Measurements from ENCODE around the gene C16orf90. TPM values are rescaled to one million over a fixed set of nuclear protein-coding genes. Genes with fewer than 3 reads are reported as not detected.

The C16orf90 gene
- total and polyA plus RNA-seq, 2 donors (not counting 1 experiment from before 2014, with no cell fraction given): not detected

DNA sequence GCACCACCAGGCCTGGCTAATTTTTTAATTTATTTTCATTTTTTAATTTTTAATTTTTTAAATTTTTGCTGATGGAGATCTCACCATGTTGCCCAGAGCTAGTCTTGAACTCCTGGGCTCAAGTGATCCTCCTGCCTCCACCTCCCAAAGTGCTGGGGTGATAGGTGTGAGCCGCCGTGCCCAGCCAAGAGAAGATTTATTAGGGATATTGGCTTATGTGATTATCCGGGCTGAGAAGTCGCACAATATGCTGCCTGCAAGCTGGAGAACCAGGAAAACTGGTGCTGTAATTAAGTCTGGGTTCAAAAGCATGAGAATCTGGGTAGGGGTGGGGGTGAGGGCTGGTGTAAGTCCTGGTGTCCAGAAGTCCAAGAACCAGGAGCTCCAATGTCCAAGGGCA, 2.5 kb upstream of the C16orf90 start:
- Histone ChIP-seq H3K36me3 (ENCODE audit: control insufficient read depth, insufficient read depth, low read length) (peaks cover 1% of the 10 kb centered on the region), H3K9ac (ENCODE audit: insufficient read depth, low read length) (no peak overlapping the region), H3K27me3 (ENCODE audit: control insufficient read depth, insufficient read depth, low read length) (no peaks in the 10 kb centered on the region), H3K4me1 (ENCODE audit: control insufficient read depth, extremely low read depth, insufficient read depth, low read length) (peaks cover 2% of the 10 kb centered on the region), H4K20me1 (ENCODE audit: control insufficient read depth, extremely low read depth, insufficient read depth, low read length) (no peaks in the 10 kb centered on the region), H3K27ac (ENCODE audit: insufficient read depth, low read length) (no peak overlapping the region), H3K4me2 (ENCODE audit: extremely low read depth, insufficient read depth, low read length) (no peak overlapping the region), H2AFZ (ENCODE audit: low read length) (no peak overlapping the region), H3K9me3 (ENCODE audit: control insufficient read depth, insufficient read depth, low read depth, low read length) (no peaks in the 10 kb centered on the region), H3K79me2 (ENCODE audit: control insufficient read depth, insufficient read depth, low read length) (peaks cover 9% of the 10 kb centered on the region), H3K4me3 (replicated peaks in 1 of 4; ENCODE audit: control extremely low read depth in 1 of 4, insufficient read depth in 1 of 4, low read depth in 3 of 4, low read length in 4 of 4) (no peak overlapping the region)
- DNase-seq (ENCODE audit: low read depth in 2 of 2): no peak
- TF ChIP-seq, protein P1, sequence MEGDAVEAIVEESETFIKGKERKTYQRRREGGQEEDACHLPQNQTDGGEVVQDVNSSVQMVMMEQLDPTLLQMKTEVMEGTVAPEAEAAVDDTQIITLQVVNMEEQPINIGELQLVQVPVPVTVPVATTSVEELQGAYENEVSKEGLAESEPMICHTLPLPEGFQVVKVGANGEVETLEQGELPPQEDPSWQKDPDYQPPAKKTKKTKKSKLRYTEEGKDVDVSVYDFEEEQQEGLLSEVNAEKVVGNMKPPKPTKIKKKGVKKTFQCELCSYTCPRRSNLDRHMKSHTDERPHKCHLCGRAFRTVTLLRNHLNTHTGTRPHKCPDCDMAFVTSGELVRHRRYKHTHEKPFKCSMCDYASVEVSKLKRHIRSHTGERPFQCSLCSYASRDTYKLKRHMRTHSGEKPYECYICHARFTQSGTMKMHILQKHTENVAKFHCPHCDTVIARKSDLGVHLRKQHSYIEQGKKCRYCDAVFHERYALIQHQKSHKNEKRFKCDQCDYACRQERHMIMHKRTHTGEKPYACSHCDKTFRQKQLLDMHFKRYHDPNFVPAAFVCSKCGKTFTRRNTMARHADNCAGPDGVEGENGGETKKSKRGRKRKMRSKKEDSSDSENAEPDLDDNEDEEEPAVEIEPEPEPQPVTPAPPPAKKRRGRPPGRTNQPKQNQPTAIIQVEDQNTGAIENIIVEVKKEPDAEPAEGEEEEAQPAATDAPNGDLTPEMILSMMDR (conservative IDR thresholded peaks at IDR 0.05 in 1 of 2, IDR thresholded peaks at IDR 0.05 in 1 of 2; ENCODE audit: low read depth in 1 of 2, low read length in 2 of 2): no peak
- no peak for TF ChIP-seq EZH2 (IDR thresholded peaks at IDR 0.05; ENCODE audit: low read length, missing control alignments)

- no peaks in the 10 kb centered on the region for H3K27me3 ChIP-seq (ENCODE audit: control insufficient read depth, insufficient read depth, low read length)
- H3K4me3 ChIP-seq (replicated peaks in 1 of 4; ENCODE audit: control extremely low read depth in 1 of 4, insufficient read depth in 1 of 4, low read depth in 3 of 4, low read length in 4 of 4): no peak overlapping the region
- H4K20me1 ChIP-seq (ENCODE audit: control insufficient read depth, extremely low read depth, insufficient read depth, low read length): no peaks in the 10 kb centered on the region
- H2AFZ ChIP-seq (ENCODE audit: low read length): no peak overlapping the region
- DNase-seq (ENCODE audit: low read depth in 2 of 2): no peak
- no peak overlapping the region for H3K27ac ChIP-seq (ENCODE audit: insufficient read depth, low read length)
- H3K9me3 ChIP-seq (ENCODE audit: control insufficient read depth, insufficient read depth, low read depth, low read length): no peaks in the 10 kb centered on the region
- H3K4me1 ChIP-seq (ENCODE audit: control insufficient read depth, extremely low read depth, insufficient read depth, low read length): no peaks in the 10 kb centered on the region
- H3K36me3 ChIP-seq (ENCODE audit: control insufficient read depth, insufficient read depth, low read length): no peaks in the 10 kb centered on the region
- TF ChIP-seq EZH2 (IDR thresholded peaks at IDR 0.05; ENCODE audit: low read length, missing control alignments): no peak
- TF ChIP-seq, protein P1 (conservative IDR thresholded peaks at IDR 0.05 in 1 of 2, IDR thresholded peaks at IDR 0.05 in 1 of 2; ENCODE audit: low read depth in 1 of 2, low read length in 2 of 2): no peak
- no peak overlapping the region for H3K4me2 ChIP-seq (ENCODE audit: extremely low read depth, insufficient read depth, low read length)
- no peak overlapping the region for H3K9ac ChIP-seq (ENCODE audit: insufficient read depth, low read length)
- no peaks in the 10 kb centered on the region for H3K79me2 ChIP-seq (ENCODE audit: control insufficient read depth, insufficient read depth, low read length)
Observed at GRCh38 chr16:3496386-3496785, 1.1 kb upstream of the C16orf90 start.

GRCh38 chr16:3494386-3494973, 809 bp downstream of the C16orf90 start:
- no peaks in the 10 kb centered on the region for H3K79me2 ChIP-seq (ENCODE audit: control insufficient read depth, insufficient read depth, low read length)

More at GRCh38 chr16:3494386-3494973, 809 bp downstream of the C16orf90 start:
- Histone ChIP-seq H3K4me2 (ENCODE audit: extremely low read depth, insufficient read depth, low read length) (no peak overlapping the region), H3K27ac (ENCODE audit: insufficient read depth, low read length) (no peak overlapping the region), H4K20me1 (ENCODE audit: control insufficient read depth, extremely low read depth, insufficient read depth, low read length) (no peaks in the 10 kb centered on the region), H3K4me1 (ENCODE audit: control insufficient read depth, extremely low read depth, insufficient read depth, low read length) (no peaks in the 10 kb centered on the region), H3K9ac (ENCODE audit: insufficient read depth, low read length) (no peak overlapping the region), H3K4me3 (replicated peaks in 1 of 4; ENCODE audit: control extremely low read depth in 1 of 4, insufficient read depth in 1 of 4, low read depth in 3 of 4, low read length in 4 of 4) (no peak overlapping the region), H3K9me3 (ENCODE audit: control insufficient read depth, insufficient read depth, low read depth, low read length) (no peaks in the 10 kb centered on the region), H2AFZ (ENCODE audit: low read length) (no peak overlapping the region), H3K27me3 (ENCODE audit: control insufficient read depth, insufficient read depth, low read length) (no peaks in the 10 kb centered on the region), H3K36me3 (ENCODE audit: control insufficient read depth, insufficient read depth, low read length) (no peaks in the 10 kb centered on the region)
- TF ChIP-seq, protein P1 (conservative IDR thresholded peaks at IDR 0.05 in 1 of 2, IDR thresholded peaks at IDR 0.05 in 1 of 2; ENCODE audit: low read depth in 1 of 2, low read length in 2 of 2): no peak
- no peak for TF ChIP-seq EZH2 (IDR thresholded peaks at IDR 0.05; ENCODE audit: low read length, missing control alignments)
- DNase-seq (ENCODE audit: low read depth in 2 of 2): no peak

Data from fibroblast of lung (primary cell).